Smooth muscle cell (in vitro differentiated cells): ENCODE measurements around the gene TMEM242. TPM values are rescaled to one million over a fixed set of nuclear protein-coding genes. Genes with fewer than 3 reads are reported as not detected.

Source experiments
- DNase-seq: peaks from one replicate; lab custom pipeline; 2025; ENCODE audit not compliant: unreplicated experiment; lab: John Stamatoyannopoulos, UW
- H2AFZ ChIP-seq: fragments of 200-600 bp; sonication (generic); 2 replicates; pipeline ENCODE4 v1.6.0; 2016; ENCODE audit warnings: antibody characterized with exemption, low read depth, mild to moderate bottlenecking
- H3F3A ChIP-seq: fragments of 200-600 bp; sonication (generic); 2 replicates; pipeline ENCODE4 v1.6.0; 2017; ENCODE audit warnings: antibody characterized with exemption, low read depth
- H3K27ac ChIP-seq: fragments of 200-600 bp; sonication (generic); 2 replicates; pipeline ENCODE4 v1.5.1; 2016; ENCODE audit warnings: low read depth, mild to moderate bottlenecking
- H3K27me3 ChIP-seq: fragments of 200-600 bp; sonication (generic); 2 replicates; pipeline ENCODE4 v1.6.1; 2016; ENCODE audit warnings: low read depth, mild to moderate bottlenecking
- H3K36me3 ChIP-seq: fragments of 200-600 bp; sonication (generic); 2 replicates; pipeline ENCODE4 v1.5.1; 2016; ENCODE audit warnings: low read depth
- H3K4me1 ChIP-seq: fragments of 200-600 bp; sonication (generic); 2 replicates; pipeline ENCODE4 v1.5.1; 2016; ENCODE audit warnings: low read depth
- H3K4me2 ChIP-seq: fragments of 200-600 bp; sonication (generic); 2 replicates; pipeline ENCODE4 v1.6.0; 2016; ENCODE audit warnings: mild to moderate bottlenecking
- H3K4me3 ChIP-seq: fragments of 200-600 bp; sonication (generic); 2 replicates; pipeline ENCODE4 v1.5.1; 2016; ENCODE audit warnings: mild to moderate bottlenecking
- H3K79me2 ChIP-seq: fragments of 200-600 bp; sonication (generic); 2 replicates; pipeline ENCODE4 v1.6.0; 2016; ENCODE audit warnings: low read depth, mild to moderate bottlenecking
- H3K9ac ChIP-seq: fragments of 200-600 bp; sonication (generic); 2 replicates; pipeline ENCODE4 v1.6.0; 2016; ENCODE audit warnings: low read depth
- H3K9me3 ChIP-seq: fragments of 200-600 bp; sonication (generic); replicated peaks from 2 replicates; pipeline ENCODE4 v1.5.1; 2016; ENCODE audit warnings: low read depth
- H4K20me1 ChIP-seq: fragments of 200-600 bp; sonication (generic); 2 replicates; pipeline ENCODE4 v1.6.0; 2016; ENCODE audit warnings: low read depth
- WGBS: methylation state at CpG from one replicate; pipeline ENCODE4 v1.1.7; 2016; ENCODE audit warnings: low lambda C conversion rate; 5-methylcytosine and 5-hydroxymethylcytosine counted together
- polyA plus RNA-seq: library from polyadenylated mRNA; unstranded; fragments of >200 nt; fragmentation: Nextera tagmentation; extraction: Ambion mirVana; gene quantifications from 2 replicates; pipeline ENCODE4 v1.2.1, GENCODE V29; 2016
- total RNA-seq: library from RNA; depleted of rRNA; stranded (reverse); fragments of >200 nt; gene quantifications from 2 replicates; pipeline ENCODE4 v1.2.3, GENCODE V29; 2014
- TF ChIP-seq, protein P1 (sequence below): fragments of 200-600 bp; sonication (generic); IDR thresholded peaks from 2 replicates; pipeline ENCODE4 v1.5.1; 2017; ENCODE audit warnings: borderline replicate concordance, mild to moderate bottlenecking, antibody characterized with exemption; ENCODE audit not compliant: insufficient read depth, poor library complexity, severe bottlenecking

Gene TMEM242
- total and polyA plus RNA-seq, 2 experiments from 2014 or later: 7.0 to 13.3 TPM

GRCh38 chr6:157246771-157247484, 76.4 kb downstream of the TMEM242 start:
- H4K20me1 ChIP-seq: no peaks in the 10 kb centered on the region
- H3K27me3 ChIP-seq: no peaks in the 10 kb centered on the region
- no peak overlapping the region for H3K4me2 ChIP-seq
- no peak overlapping the region for H3K9ac ChIP-seq
- no peaks in the 10 kb centered on the region for H3K36me3 ChIP-seq
- TF ChIP-seq, protein P1, sequence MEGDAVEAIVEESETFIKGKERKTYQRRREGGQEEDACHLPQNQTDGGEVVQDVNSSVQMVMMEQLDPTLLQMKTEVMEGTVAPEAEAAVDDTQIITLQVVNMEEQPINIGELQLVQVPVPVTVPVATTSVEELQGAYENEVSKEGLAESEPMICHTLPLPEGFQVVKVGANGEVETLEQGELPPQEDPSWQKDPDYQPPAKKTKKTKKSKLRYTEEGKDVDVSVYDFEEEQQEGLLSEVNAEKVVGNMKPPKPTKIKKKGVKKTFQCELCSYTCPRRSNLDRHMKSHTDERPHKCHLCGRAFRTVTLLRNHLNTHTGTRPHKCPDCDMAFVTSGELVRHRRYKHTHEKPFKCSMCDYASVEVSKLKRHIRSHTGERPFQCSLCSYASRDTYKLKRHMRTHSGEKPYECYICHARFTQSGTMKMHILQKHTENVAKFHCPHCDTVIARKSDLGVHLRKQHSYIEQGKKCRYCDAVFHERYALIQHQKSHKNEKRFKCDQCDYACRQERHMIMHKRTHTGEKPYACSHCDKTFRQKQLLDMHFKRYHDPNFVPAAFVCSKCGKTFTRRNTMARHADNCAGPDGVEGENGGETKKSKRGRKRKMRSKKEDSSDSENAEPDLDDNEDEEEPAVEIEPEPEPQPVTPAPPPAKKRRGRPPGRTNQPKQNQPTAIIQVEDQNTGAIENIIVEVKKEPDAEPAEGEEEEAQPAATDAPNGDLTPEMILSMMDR: no peak
- H2AFZ ChIP-seq: no peak overlapping the region
- no peak overlapping the region for H3K27ac ChIP-seq
- no peaks in the 10 kb centered on the region for H3K9me3 ChIP-seq
- DNase-seq: no peak
- H3K4me3 ChIP-seq: no peak overlapping the region
- H3K4me1 ChIP-seq: peaks cover 7% of the 10 kb centered on the region
- no peaks in the 10 kb centered on the region for H3K79me2 ChIP-seq
- H3F3A ChIP-seq: no peaks in the 10 kb centered on the region
- 94% methylated on average over 14 of the region's 14 CpGs for WGBS

GRCh38 chr6:157246048-157246630, 77.2 kb downstream of the TMEM242 start:
- H3K9me3 ChIP-seq: no peaks in the 10 kb centered on the region
- H3K9ac ChIP-seq: no peak overlapping the region
- H3K4me3 ChIP-seq: no peak overlapping the region
- DNase-seq: no peak
- no peak overlapping the region for H3K27ac ChIP-seq
- no peak overlapping the region for H3K4me2 ChIP-seq
- TF ChIP-seq, protein P1: no peak
- H3K36me3 ChIP-seq: no peaks in the 10 kb centered on the region
- no peaks in the 10 kb centered on the region for H3K79me2 ChIP-seq
- H3K27me3 ChIP-seq: no peaks in the 10 kb centered on the region
- no peaks in the 10 kb centered on the region for H3F3A ChIP-seq
- no peak overlapping the region for H2AFZ ChIP-seq
- H4K20me1 ChIP-seq: no peaks in the 10 kb centered on the region
- WGBS: 89% methylated on average over 21 of the region's 21 CpGs
- peaks cover 7% of the 10 kb centered on the region for H3K4me1 ChIP-seq

DNA sequence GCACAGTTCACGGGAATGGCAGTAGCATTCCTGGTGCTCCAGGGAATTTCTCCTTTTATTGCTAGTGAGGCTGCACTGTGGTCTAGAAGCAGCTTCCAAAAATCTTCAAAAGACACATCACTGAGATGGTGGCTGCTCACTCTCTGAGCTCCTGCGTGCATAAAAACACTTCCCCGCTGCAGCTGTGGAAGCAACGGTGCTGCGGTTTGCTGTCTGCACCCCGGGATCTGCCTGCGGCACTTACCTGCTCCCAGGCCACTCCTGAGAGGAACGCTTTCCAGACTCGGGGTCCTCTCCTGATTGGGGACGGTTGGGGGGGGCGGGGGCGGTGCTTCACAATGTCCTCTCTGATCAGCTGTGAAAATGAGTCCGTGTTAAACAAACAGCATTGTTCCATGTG, 77.9 kb downstream of the TMEM242 start:
- no peaks in the 10 kb centered on the region for H4K20me1 ChIP-seq
- no peak overlapping the region for H3K4me3 ChIP-seq
- no peak overlapping the region for H3K27ac ChIP-seq
- no peaks in the 10 kb centered on the region for H3K9me3 ChIP-seq
- H3K4me2 ChIP-seq: no peak overlapping the region
- DNase-seq: no peak
- H2AFZ ChIP-seq: no peak overlapping the region
- TF ChIP-seq, protein P1: no peak
- H3K36me3 ChIP-seq: no peaks in the 10 kb centered on the region
- WGBS: 85% methylated on average over 13 of the region's 13 CpGs
- H3K9ac ChIP-seq: no peak overlapping the region
- H3F3A ChIP-seq: no peaks in the 10 kb centered on the region
- no peaks in the 10 kb centered on the region for H3K27me3 ChIP-seq
- H3K4me1 ChIP-seq: peaks cover 7% of the 10 kb centered on the region
- no peaks in the 10 kb centered on the region for H3K79me2 ChIP-seq
